Inflammatory macrophage (primary cell): ENCODE data around the gene AZU1.
A peak's percentile ranks its signal among the peaks of the same experiment; 100 is the strongest.
"Not testable (repeated sequence)": the region's sequence is repeated elsewhere in the genome, so short reads cannot be mapped to it uniquely, and the experiment has no call there.

Experiments used
- DNase-seq, 2 donors: peaks; one replicate each; pipeline ENCODE4 v3.0.0-alpha.2; 2020 to 2022

The AZU1 gene

GRCh38 chr19:831407-832369 lies 4.1 kb downstream of the AZU1 start:
- DNase-seq = no peak

DNA sequence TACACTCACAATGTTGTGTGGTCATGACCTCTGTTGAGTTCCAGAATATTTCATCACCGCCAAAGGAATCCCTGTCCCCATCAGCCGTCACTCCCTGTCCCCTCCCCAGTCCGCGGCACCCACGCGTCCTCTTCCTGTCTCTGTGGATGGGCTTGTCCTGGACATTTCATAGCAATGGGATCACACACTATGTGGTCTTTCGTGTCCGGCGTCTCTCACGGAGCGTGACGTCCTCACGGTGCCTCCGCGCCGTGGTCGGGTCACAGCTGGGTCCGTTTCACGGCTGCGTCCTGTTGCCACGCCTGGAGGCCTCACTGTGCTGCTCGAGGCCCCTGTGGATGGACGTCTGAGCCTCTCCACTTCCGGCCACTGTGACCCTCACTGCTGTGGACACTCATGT lies 6.6 kb downstream of the AZU1 start:
- no peak for DNase-seq

DNA sequence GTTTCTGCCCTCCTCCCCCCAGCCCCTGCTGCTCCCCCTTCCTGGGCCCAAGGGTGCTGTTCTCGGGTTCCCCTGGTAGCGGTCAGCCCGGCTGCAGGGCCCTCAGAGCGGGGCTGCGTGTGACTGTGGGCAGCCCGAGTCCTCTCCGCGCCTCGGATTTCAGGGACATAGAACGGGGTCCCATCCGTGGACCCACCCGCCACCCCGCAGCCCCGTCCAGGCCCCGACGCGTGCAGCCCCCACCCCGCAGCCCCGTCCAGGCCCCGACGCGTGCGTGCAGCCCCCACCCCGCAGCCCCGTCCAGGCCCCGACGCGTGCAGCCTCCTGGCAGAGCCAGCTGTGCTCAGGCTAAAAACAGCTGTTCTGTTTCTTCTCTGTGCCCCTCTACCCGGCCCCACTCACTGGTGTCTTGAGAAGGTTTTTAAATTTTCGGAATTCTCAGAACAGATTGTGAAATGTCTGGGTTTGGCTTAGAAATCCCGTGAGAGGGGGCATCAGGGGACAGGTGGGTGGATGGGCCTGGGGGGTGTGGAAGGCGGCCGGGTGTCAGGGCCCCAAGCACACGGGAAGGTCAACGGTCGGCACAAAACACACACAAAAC lies 7.7 kb downstream of the AZU1 start:
- DNase-seq = no peak

DNA sequence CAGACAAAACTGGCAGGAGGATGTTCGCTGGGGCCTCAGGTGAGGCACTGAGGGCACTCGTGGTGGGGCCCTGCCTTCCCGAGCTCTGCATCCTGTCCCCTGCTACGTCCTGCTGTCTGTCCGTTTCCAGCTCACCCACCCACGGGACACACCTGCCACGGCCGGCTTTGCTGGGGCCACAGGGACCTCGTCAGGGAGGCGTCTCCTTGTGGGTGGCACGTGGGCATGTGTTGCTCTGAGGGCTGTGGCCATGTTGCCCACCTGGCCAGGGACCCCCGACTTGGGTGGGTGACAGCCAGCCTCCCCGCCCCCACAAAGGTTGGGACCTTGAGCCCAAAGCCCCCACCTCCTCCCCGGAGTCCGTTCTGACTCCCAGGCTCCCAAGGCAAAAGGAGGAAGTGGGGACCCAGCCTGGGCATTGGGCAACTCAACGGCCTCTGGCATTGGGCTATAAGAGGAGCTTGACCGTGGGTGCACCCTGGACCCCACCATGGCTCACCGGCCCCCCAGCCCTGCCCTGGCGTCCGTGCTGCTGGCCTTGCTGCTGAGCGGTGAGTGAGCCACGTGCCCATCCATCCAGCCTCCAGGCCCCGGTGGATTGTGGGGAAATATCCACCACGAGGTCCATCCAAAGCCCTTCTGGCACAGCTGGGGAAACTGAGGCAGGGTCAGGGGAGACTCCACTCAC lies 13.0 kb downstream of the AZU1 start, which contains the start of gene PRTN3:
Gene PRTN3, plus strand, starts transcription at position 481 of the 688 bp plus-strand sequence. Its CDS starts 10 bp downstream, at position 491.
- peak; percentile 64 to 67 for DNase-seq

- not testable (repeated sequence) for DNase-seq
Measured at GRCh38 chr19:842802-843179, 15.2 kb downstream of the AZU1 start.

- DNase-seq = peak in 1 of 2 donors; percentile 49
Measured at GRCh38 chr19:843180-843835, 15.7 kb downstream of the AZU1 start.

GRCh38 chr19:843836-844545 lies 16.4 kb downstream of the AZU1 start:
- DNase-seq = no peak

DNA sequence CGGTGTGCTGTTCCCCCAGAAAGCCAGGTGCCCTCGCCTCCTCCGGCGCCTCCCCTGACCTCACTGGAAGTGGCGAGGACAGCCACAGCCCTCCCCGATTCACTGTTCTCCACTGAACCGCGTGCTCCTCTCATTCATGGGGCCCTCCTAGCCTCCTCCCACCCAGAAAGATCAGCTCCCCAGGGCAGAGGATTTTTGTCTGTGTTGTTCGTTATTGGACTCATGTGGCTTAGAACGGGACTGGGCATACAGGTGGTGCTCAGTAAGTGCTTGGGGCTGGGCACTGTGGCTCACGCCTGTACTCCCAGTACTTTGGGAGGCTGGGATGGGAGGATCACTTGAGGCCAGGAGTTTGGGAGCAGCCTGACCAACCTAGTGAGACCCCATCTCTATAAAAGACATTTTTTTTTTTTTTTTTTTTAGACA lies 16.9 kb downstream of the AZU1 start:
- DNase-seq = no peak

DNA sequence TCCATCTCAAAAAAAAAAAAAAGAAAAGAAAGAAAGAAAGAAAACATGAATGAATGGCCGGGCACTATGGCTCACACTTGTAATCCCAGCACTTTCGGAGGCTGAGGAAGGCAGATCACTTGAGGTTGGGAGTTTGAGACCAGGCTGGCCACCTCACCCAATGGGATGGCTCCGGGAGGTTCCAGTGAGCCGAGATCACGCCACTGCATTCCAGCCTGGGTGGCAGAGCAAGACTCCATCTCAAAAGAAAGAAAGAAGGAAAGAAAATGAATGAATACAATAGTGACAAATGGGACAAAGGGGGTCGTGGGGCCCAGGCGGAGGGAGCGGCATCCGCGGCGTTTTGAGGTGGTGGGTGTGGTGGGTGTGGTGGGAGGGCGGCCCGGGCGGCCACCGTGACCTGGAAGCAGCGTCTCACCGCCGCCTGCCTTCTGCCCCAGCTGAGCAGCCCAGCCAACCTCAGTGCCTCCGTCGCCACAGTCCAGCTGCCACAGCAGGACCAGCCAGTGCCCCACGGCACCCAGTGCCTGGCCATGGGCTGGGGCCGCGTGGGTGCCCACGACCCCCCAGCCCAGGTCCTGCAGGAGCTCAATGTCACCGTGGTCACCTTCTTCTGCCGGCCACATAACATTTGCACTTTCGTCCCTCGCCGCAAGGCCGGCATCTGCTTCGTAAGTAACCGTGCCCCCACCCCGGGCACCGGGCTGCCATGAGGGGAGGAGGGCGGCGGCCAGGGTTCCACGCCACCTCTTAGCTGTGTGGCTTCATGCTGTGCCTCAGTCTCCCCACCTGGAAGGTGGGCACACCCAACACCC lies 18.3 kb downstream of the AZU1 start:
- DNase-seq = no peak

- DNase-seq = no peak
Measured at GRCh38 chr19:848386-848921, 20.8 kb downstream of the AZU1 start.

- DNase-seq = not testable (repeated sequence)
Measured at GRCh38 chr19:849195-849594, 21.6 kb downstream of the AZU1 start.

GRCh38 chr19:850221-850978 lies 22.8 kb downstream of the AZU1 start:
- peak; percentile 54 to 56 for DNase-seq

GRCh38 chr19:850979-851335 lies 23.3 kb downstream of the AZU1 start:
- DNase-seq = no peak

GRCh38 chr19:852136-853013 lies 24.7 kb downstream of the AZU1 start, which contains the start of gene ELANE:
Gene ELANE (plus strand): TSS chr19:852303. CDS start chr19:852329, 26 bp downstream.
- DNase-seq = no peak

- DNase-seq = no peak
Measured at GRCh38 chr19:853014-853585, 25.5 kb downstream of the AZU1 start.

DNA sequence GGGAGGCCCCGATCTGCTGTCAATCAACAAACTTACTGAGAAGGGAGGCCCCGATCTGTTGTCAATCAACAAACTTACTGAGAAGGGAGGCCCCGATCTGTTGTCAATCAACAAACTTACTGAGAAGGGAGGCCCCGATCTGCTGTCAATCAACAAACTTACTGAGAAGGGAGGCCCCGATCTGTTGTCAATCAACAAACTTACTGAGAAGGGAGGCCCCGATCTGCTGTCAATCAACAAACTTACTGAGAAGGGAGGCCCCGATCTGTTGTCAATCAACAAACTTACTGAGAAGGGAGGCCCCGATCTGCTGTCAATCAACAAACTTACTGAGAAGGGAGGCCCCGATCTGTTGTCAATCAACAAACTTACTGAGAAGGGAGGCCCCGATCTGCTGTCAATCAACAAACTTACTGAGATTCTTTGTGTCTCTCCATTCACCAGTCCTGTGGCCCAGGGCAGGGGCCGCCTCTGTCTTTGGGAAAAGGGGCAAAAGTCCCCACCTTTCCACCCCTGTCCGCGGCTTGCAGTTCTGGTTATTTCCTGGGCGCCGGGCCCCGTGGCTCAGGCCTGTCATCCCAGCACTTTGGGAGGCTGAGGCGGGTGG lies 26.1 kb downstream of the AZU1 start:
- DNase-seq = not testable (repeated sequence)

DNA sequence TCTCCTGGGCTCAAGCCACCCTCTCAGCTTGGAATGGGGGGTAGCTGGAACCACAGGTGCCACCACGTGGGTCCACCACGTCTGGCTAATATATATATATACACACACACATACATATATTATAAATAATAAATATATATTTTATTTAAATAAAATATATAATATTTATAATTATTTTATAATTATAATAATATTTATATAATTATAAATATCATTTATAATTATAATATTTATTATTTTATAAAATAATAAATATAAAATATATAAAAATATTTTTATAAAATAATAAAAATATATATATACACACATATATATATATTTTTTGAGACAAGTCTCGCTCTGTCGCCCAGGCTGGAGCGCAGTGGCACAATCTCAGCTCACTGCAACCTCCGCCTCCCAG lies 26.9 kb downstream of the AZU1 start:
- DNase-seq = no peak

DNA sequence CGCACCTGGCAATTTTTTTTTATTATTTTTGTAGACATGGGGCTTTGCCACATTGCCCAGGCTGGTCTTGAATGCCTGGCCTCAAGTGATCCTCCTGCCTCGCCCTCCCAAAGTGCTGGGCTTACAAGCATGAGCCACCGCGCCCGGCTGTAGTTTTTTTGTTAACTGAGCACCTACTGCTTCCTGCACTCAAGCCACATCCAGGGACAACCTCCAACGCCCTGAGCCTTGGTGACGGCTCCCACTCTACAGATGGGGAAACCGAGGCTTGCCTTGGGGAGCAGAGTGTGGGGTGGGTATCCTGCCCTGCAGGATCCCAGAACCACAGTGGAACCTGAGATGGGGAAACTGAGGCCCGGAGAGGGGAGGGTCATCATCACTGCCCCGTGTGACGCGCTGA lies 27.5 kb downstream of the AZU1 start:
- DNase-seq = no peak
